Prostate gland (tissue), 2 donors: ENCODE results near the gene FRYL. TPM values are rescaled to one million over a fixed set of nuclear protein-coding genes. Genes with fewer than 3 reads are reported as not detected.

Experiments
- DNase-seq: peaks from one replicate; pipeline ENCODE4 v3.0.0-alpha.2; 2019; ENCODE audit warnings: low spot score
- H3K27ac ChIP-seq, 2 donors: fragments of 200-600 bp; sonication (generic); 2 replicates each; pipeline ENCODE4 v1.5.1; 2017 to 2019
- H3K27me3 ChIP-seq: fragments of 200-600 bp; sonication (generic); replicated peaks from 2 replicates; pipeline ENCODE4 v1.5.1; 2019; ENCODE audit not compliant: insufficient read depth
- H3K36me3 ChIP-seq, 2 donors: fragments of 200-600 bp; sonication (generic); 1 replicate in 1 of 2; 2 replicates in 1 of 2; pipeline versions ENCODE4 v1.5.1 to v1.8.1; 2017 to 2019
- H3K4me1 ChIP-seq: fragments of 200-600 bp; sonication (generic); replicated peaks from 2 replicates; pipeline ENCODE4 v1.5.1; 2019
- H3K4me3 ChIP-seq, 2 donors: fragments of 200-600 bp; sonication (generic); 2 replicates each; pipeline ENCODE4 v1.5.1; 2017 to 2019
- H3K9me3 ChIP-seq: fragments of 200-600 bp; sonication (generic); 2 replicates; pipeline ENCODE4 v1.5.1; 2017
- CTCF ChIP-seq, 4 experiments: fragments of 200-600 bp in 2 of 4; fragments of 450-650 bp in 2 of 4; sonication (generic) in 2 of 4; IDR thresholded peaks; 1 replicate in 3 of 4; 2 replicates in 1 of 4; pipeline ENCODE4 v1.5.1; 2016 to 2019; ENCODE audit warnings: antibody characterized with exemption in 4 of 4, mild to moderate bottlenecking in 2 of 4, moderate library complexity in 2 of 4
- POLR2A ChIP-seq: fragments of 450-650 bp; IDR thresholded peaks from one replicate; pipeline ENCODE4 v1.6.1; 2016; ENCODE audit warnings: antibody characterized with exemption, mild to moderate bottlenecking
- POLR2AphosphoS5 ChIP-seq: sonication (generic); formaldehyde crosslinking; IDR thresholded peaks from one replicate; pipeline ENCODE4 v1.6.1; 2017; ENCODE audit warnings: antibody characterized with exemption
- WGBS: methylation state at CpG from one replicate; pipeline ENCODE4 v1.1.5; 2018; 5-methylcytosine and 5-hydroxymethylcytosine counted together
- intact Hi-C: fragments of 100-400 bp; cut with DNase I; formaldehyde crosslinking; loops from one replicate; pipeline ENCODE4 v1.14.2; 2022
- total RNA-seq, 2 donors: library from RNA; depleted of rRNA; stranded (reverse); fragments of >200 nt; gene quantifications; one replicate each; pipeline ENCODE4 v1.1.0, GENCODE V29; 2016

FRYL gene
- total RNA-seq, 2 donors from 2014 or later: 40.0 to 47.6 TPM

GRCh38 chr4:48634688-48635308, 145.3 kb downstream of the FRYL start:
- no peak for DNase-seq
- 90% methylated on average over 2 of the region's 2 CpGs for WGBS
- H3K4me3 ChIP-seq: no peak overlapping the region
- H3K9me3 ChIP-seq: no peaks in the 10 kb centered on the region
- TF ChIP-seq CTCF (IDR thresholded peaks at IDR 0.05) (no peak), POLR2AphosphoS5 (no peak), POLR2A (no peak)
- no peaks in the 10 kb centered on the region for H3K4me1 ChIP-seq
- H3K27me3 ChIP-seq: no peaks in the 10 kb centered on the region
- no peak overlapping the region for H3K27ac ChIP-seq
- intact Hi-C loops: no loop called here
- H3K36me3 ChIP-seq: no peaks in the 10 kb centered on the region

GRCh38 chr4:48633657-48634056, 146.4 kb downstream of the FRYL start:
- 97% methylated on average over 1 of the region's 1 CpG for WGBS
- no peak for TF ChIP-seq POLR2A
- no peak for TF ChIP-seq CTCF (IDR thresholded peaks at IDR 0.05)
- no peak for TF ChIP-seq POLR2AphosphoS5
- H3K9me3 ChIP-seq: no peaks in the 10 kb centered on the region
- no peaks in the 10 kb centered on the region for H3K27me3 ChIP-seq
- H3K36me3 ChIP-seq: no peaks in the 10 kb centered on the region
- no peak for DNase-seq
- H3K4me3 ChIP-seq: no peak overlapping the region
- no peaks in the 10 kb centered on the region for H3K4me1 ChIP-seq
- H3K27ac ChIP-seq: no peak overlapping the region
- intact Hi-C loops: no loop called here

DNA sequence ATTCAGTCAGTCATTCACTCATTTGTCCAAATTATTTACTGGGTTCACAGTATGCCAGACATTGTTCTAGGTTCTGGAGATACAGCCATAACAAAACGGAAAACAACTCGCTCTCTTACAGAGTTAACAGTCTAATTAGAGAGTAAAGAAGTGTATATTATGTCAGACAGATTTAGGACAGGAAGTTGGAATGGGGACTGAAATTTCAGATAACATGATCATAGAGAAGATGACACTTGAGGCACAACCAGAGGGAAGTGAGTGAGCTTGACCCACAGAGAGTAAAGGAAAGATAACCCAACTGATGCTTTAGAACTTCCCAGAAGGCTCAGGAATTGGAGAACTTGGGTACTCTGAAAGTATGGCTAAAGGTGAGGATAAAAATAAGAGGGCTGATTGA, 150.6 kb downstream of the FRYL start:
- H3K27me3 ChIP-seq: no peaks in the 10 kb centered on the region
- WGBS: 90% methylated on average over 2 of the region's 2 CpGs
- H3K9me3 ChIP-seq: no peaks in the 10 kb centered on the region
- TF ChIP-seq POLR2AphosphoS5 (no peak), CTCF (IDR thresholded peaks at IDR 0.05) (no peak), POLR2A (no peak)
- DNase-seq: no peak
- H3K36me3 ChIP-seq: no peaks in the 10 kb centered on the region
- H3K4me1 ChIP-seq: no peaks in the 10 kb centered on the region
- intact Hi-C loops: no loop called here
- H3K4me3 ChIP-seq: no peak overlapping the region
- H3K27ac ChIP-seq: no peak overlapping the region

GRCh38 chr4:48623182-48623780, 156.8 kb downstream of the FRYL start:
- WGBS: 88% methylated on average over 5 of the region's 5 CpGs
- no peaks in the 10 kb centered on the region for H3K9me3 ChIP-seq
- no peak overlapping the region for H3K4me3 ChIP-seq
- H3K27ac ChIP-seq: no peak overlapping the region
- no peak for TF ChIP-seq CTCF (IDR thresholded peaks at IDR 0.05)
- no peak for TF ChIP-seq POLR2A
- TF ChIP-seq POLR2AphosphoS5: no peak
- H3K27me3 ChIP-seq: no peaks in the 10 kb centered on the region
- no peaks in the 10 kb centered on the region for H3K36me3 ChIP-seq
- H3K4me1 ChIP-seq: no peaks in the 10 kb centered on the region
- no peak for DNase-seq
- intact Hi-C loops: no loop called here

GRCh38 chr4:48620831-48621230, 159.2 kb downstream of the FRYL start:
- WGBS: 42% methylated on average over 2 of the region's 2 CpGs
- intact Hi-C loops: no loop called here
- Histone ChIP-seq H3K27me3 (no peaks in the 10 kb centered on the region), H3K4me1 (no peaks in the 10 kb centered on the region), H3K27ac (no peak overlapping the region), H3K9me3 (no peaks in the 10 kb centered on the region), H3K36me3 (no peaks in the 10 kb centered on the region), H3K4me3 (no peak overlapping the region)
- DNase-seq: no peak
- TF ChIP-seq CTCF (IDR thresholded peaks at IDR 0.05) (no peak), POLR2A (no peak), POLR2AphosphoS5 (no peak)
